Astrocyte of the cerebellum (primary cell): Measurements from ENCODE around the gene COL6A2.
"Not testable (repeated sequence)": the region's sequence is repeated elsewhere in the genome, so short reads cannot be mapped to it uniquely, and the experiment has no call there.

Experiments used
- DNase-seq: peaks from one replicate; pipeline ENCODE4 v3.0.0-alpha.2; 2011; ENCODE audit warnings: low read depth
- H3K4me3 ChIP-seq: 2 replicates; pipeline ENCODE4 v1.5.1; 2011; ENCODE audit warnings: mild to moderate bottlenecking, low read depth, low read length, moderate library complexity
- CTCF ChIP-seq: IDR thresholded peaks from 2 replicates; pipeline ENCODE4 v1.5.1; 2012; ENCODE audit warnings: low read length, low read depth, moderate library complexity, mild to moderate bottlenecking; ENCODE audit errors: missing control alignments
- in situ Hi-C: cut with HindIII; loops from 2 replicates; pipeline ENCODE4 v1.10.0; 2017; ENCODE audit warnings: low sequenced_read_pairs

Gene COL6A2

GRCh38 chr21:46144464-46145070 is 46.7 kb downstream of the COL6A2 start:
- TF ChIP-seq CTCF: no peak
- no peak for DNase-seq
- in situ Hi-C loops: no loop called here
- no peak overlapping the region for H3K4me3 ChIP-seq

- no peak for TF ChIP-seq CTCF
Observed at GRCh38 chr21:46145159-46145839, 47.4 kb downstream of the COL6A2 start.

GRCh38 chr21:46145840-46146691 is 48.2 kb downstream of the COL6A2 start:
- H3K4me3 ChIP-seq: no peak overlapping the region
- TF ChIP-seq CTCF: no peak
- in situ Hi-C loops: no loop called here
- no peak for DNase-seq

More at GRCh38 chr21:46145159-46145839, 47.4 kb downstream of the COL6A2 start:
- DNase-seq: no peak
- H3K4me3 ChIP-seq: no peak overlapping the region
- in situ Hi-C loops: no loop called here

DNA sequence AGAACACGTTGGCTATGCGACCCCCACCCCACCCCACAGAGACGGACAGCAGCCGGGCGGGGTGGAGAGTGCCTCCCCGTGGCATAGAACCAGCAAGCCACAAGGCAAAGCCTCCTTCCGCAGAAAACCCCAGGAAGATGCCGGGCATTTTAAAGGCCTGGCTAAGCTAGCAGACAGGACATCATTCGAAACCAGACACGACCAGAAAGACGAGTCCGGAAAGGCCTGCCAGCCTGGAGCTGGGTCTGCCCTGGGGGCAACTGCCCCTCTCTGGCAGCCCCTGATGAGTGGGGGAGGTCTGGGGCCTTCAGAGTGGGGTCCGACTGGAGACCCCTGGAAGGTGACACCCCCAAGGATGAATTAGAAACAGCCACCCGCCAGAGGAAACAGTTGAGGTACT is 48.9 kb downstream of the COL6A2 start:
- in situ Hi-C loops: no loop called here
- TF ChIP-seq CTCF: no peak
- DNase-seq: no peak
- H3K4me3 ChIP-seq: no peak overlapping the region

- in situ Hi-C loops, DNase-seq, H3K4me3 ChIP-seq: not testable (repeated sequence)
- TF ChIP-seq CTCF: peak; percentile 68
Observed at GRCh38 chr21:46147429-46147828, 49.5 kb downstream of the COL6A2 start.

- in situ Hi-C loops: no loop called here
- TF ChIP-seq CTCF: no peak
- no peak overlapping the region for H3K4me3 ChIP-seq
- no peak for DNase-seq
Observed at GRCh38 chr21:46148106-46148505, 50.2 kb downstream of the COL6A2 start.
